ENCODE data around the gene RNF144B. TPM values are rescaled to one million over a fixed set of nuclear protein-coding genes. Genes with fewer than 3 reads are reported as not detected.

The RNF144B gene
- total and polyA plus RNA-seq, 2 donors (not counting 1 experiment from before 2014, with no cell fraction given) = 0.61 to 0.83 TPM

GRCh38 chr6:18441251-18441979, 54.3 kb downstream of the RNF144B start:
- TF ChIP-seq CTCF (conservative IDR thresholded peaks at IDR 0.05 in 1 of 2, IDR thresholded peaks at IDR 0.05 in 1 of 2; ENCODE audit: low read depth in 1 of 2, low read length in 2 of 2) (no peak), EZH2 (IDR thresholded peaks at IDR 0.05; ENCODE audit: low read length, missing control alignments) (no peak)
- H3K27me3 ChIP-seq (ENCODE audit: control insufficient read depth, insufficient read depth, low read length) = no peaks in the 10 kb centered on the region
- no peak overlapping the region for H3K27ac ChIP-seq (ENCODE audit: insufficient read depth, low read length)
- H3K4me3 ChIP-seq (replicated peaks in 1 of 4; ENCODE audit: control extremely low read depth in 1 of 4, insufficient read depth in 1 of 4, low read depth in 3 of 4, low read length in 4 of 4) = no peak overlapping the region
- H2AFZ ChIP-seq (ENCODE audit: low read length) = no peak overlapping the region
- DNase-seq (ENCODE audit: low read depth in 2 of 2) = no peak
- H3K9ac ChIP-seq (ENCODE audit: insufficient read depth, low read length) = no peak overlapping the region
- H3K4me1 ChIP-seq (ENCODE audit: control insufficient read depth, extremely low read depth, insufficient read depth, low read length) = no peaks in the 10 kb centered on the region
- H3K9me3 ChIP-seq (ENCODE audit: control insufficient read depth, insufficient read depth, low read depth, low read length) = no peaks in the 10 kb centered on the region
- no peak overlapping the region for H3K4me2 ChIP-seq (ENCODE audit: extremely low read depth, insufficient read depth, low read length)
- H3K79me2 ChIP-seq (ENCODE audit: control insufficient read depth, insufficient read depth, low read length) = no peaks in the 10 kb centered on the region
- H4K20me1 ChIP-seq (ENCODE audit: control insufficient read depth, extremely low read depth, insufficient read depth, low read length) = no peaks in the 10 kb centered on the region
- no peaks in the 10 kb centered on the region for H3K36me3 ChIP-seq (ENCODE audit: control insufficient read depth, insufficient read depth, low read length)

GRCh38 chr6:18444111-18444510, 57.0 kb downstream of the RNF144B start:
- Histone ChIP-seq H3K4me3 (replicated peaks in 1 of 4; ENCODE audit: control extremely low read depth in 1 of 4, insufficient read depth in 1 of 4, low read depth in 3 of 4, low read length in 4 of 4) (no peak overlapping the region), H2AFZ (ENCODE audit: low read length) (no peak overlapping the region), H3K4me1 (ENCODE audit: control insufficient read depth, extremely low read depth, insufficient read depth, low read length) (peaks cover 3% of the 10 kb centered on the region), H3K9me3 (ENCODE audit: control insufficient read depth, insufficient read depth, low read depth, low read length) (no peaks in the 10 kb centered on the region), H3K36me3 (ENCODE audit: control insufficient read depth, insufficient read depth, low read length) (no peaks in the 10 kb centered on the region), H4K20me1 (ENCODE audit: control insufficient read depth, extremely low read depth, insufficient read depth, low read length) (no peaks in the 10 kb centered on the region), H3K27me3 (ENCODE audit: control insufficient read depth, insufficient read depth, low read length) (no peaks in the 10 kb centered on the region), H3K79me2 (ENCODE audit: control insufficient read depth, insufficient read depth, low read length) (no peaks in the 10 kb centered on the region), H3K27ac (ENCODE audit: insufficient read depth, low read length) (no peak overlapping the region), H3K9ac (ENCODE audit: insufficient read depth, low read length) (no peak overlapping the region), H3K4me2 (ENCODE audit: extremely low read depth, insufficient read depth, low read length) (no peak overlapping the region)
- TF ChIP-seq EZH2 (IDR thresholded peaks at IDR 0.05; ENCODE audit: low read length, missing control alignments) (no peak), CTCF (conservative IDR thresholded peaks at IDR 0.05 in 1 of 2, IDR thresholded peaks at IDR 0.05 in 1 of 2; ENCODE audit: low read depth in 1 of 2, low read length in 2 of 2) (no peak)
- DNase-seq (ENCODE audit: low read depth in 2 of 2) = peak in 1 of 2 donors; percentile 55

- no peaks in the 10 kb centered on the region for H3K9me3 ChIP-seq (ENCODE audit: control insufficient read depth, insufficient read depth, low read depth, low read length)
- TF ChIP-seq EZH2 (IDR thresholded peaks at IDR 0.05; ENCODE audit: low read length, missing control alignments) (no peak), CTCF (conservative IDR thresholded peaks at IDR 0.05 in 1 of 2, IDR thresholded peaks at IDR 0.05 in 1 of 2; ENCODE audit: low read depth in 1 of 2, low read length in 2 of 2) (no peak)
- H4K20me1 ChIP-seq (ENCODE audit: control insufficient read depth, extremely low read depth, insufficient read depth, low read length) = no peaks in the 10 kb centered on the region
- no peak overlapping the region for H3K9ac ChIP-seq (ENCODE audit: insufficient read depth, low read length)
- H3K79me2 ChIP-seq (ENCODE audit: control insufficient read depth, insufficient read depth, low read length) = no peaks in the 10 kb centered on the region
- no peaks in the 10 kb centered on the region for H3K27me3 ChIP-seq (ENCODE audit: control insufficient read depth, insufficient read depth, low read length)
- no peak overlapping the region for H2AFZ ChIP-seq (ENCODE audit: low read length)
- no peak overlapping the region for H3K27ac ChIP-seq (ENCODE audit: insufficient read depth, low read length)
- H3K4me3 ChIP-seq (replicated peaks in 1 of 4; ENCODE audit: control extremely low read depth in 1 of 4, insufficient read depth in 1 of 4, low read depth in 3 of 4, low read length in 4 of 4) = no peak overlapping the region
- H3K4me2 ChIP-seq (ENCODE audit: extremely low read depth, insufficient read depth, low read length) = no peak overlapping the region
- H3K4me1 ChIP-seq (ENCODE audit: control insufficient read depth, extremely low read depth, insufficient read depth, low read length) = peaks cover 3% of the 10 kb centered on the region
- H3K36me3 ChIP-seq (ENCODE audit: control insufficient read depth, insufficient read depth, low read length) = no peaks in the 10 kb centered on the region
- no peak for DNase-seq (ENCODE audit: low read depth in 2 of 2)
Measured at GRCh38 chr6:18445228-18445627, 58.1 kb downstream of the RNF144B start.

Measured in fibroblast of lung (primary cell).